Testis (tissue), 3 donors: ENCODE measurements around the gene TEP1. TPM values are rescaled to one million over a fixed set of nuclear protein-coding genes. Genes with fewer than 3 reads are reported as not detected.

Source experiments
- DNase-seq: peaks from one replicate; pipeline ENCODE4 v3.0.0-alpha.2; 2019
- H3K27ac ChIP-seq, 2 donors: fragments of 200-600 bp; sonication (generic); one replicate each; pipeline ENCODE4 v1.5.1; 2019
- H3K27me3 ChIP-seq: fragments of 200-600 bp; sonication (generic); one replicate; pipeline ENCODE4 v1.5.1; 2019
- H3K36me3 ChIP-seq: fragments of 200-600 bp; sonication (generic); one replicate; pipeline ENCODE4 v1.5.1; 2017; ENCODE audit warnings: low read depth; ENCODE audit errors: missing control alignments
- H3K4me1 ChIP-seq: fragments of 200-600 bp; sonication (generic); one replicate; pipeline ENCODE4 v1.5.1; 2019
- H3K4me3 ChIP-seq, 2 donors: fragments of 200-600 bp; sonication (generic); one replicate each; pipeline ENCODE4 v1.5.1; 2017 to 2019
- H3K9me3 ChIP-seq: fragments of 200-600 bp; sonication (generic); one replicate; pipeline ENCODE4 v1.5.1; 2017
- CTCF ChIP-seq, 3 experiments: fragments of 450-650 bp in 2 of 3; fragments of 200-600 bp in 1 of 3; sonication (generic) in 1 of 3; IDR thresholded peaks; one replicate each; pipeline ENCODE4 v1.5.1; 2016 to 2019; ENCODE audit warnings: antibody characterized with exemption in 3 of 3, mild to moderate bottlenecking in 2 of 3, moderate library complexity in 1 of 3
- POLR2A ChIP-seq: fragments of 450-650 bp; IDR thresholded peaks from one replicate; pipeline ENCODE4 v1.6.1; 2017; ENCODE audit warnings: antibody characterized with exemption, mild to moderate bottlenecking, moderate library complexity
- WGBS, 2 donors: methylation state at CpG; one replicate each; pipeline ENCODE4 v1.1.5; 2018; 5-methylcytosine and 5-hydroxymethylcytosine counted together
- intact Hi-C: fragments of 100-400 bp; cut with DNase I; formaldehyde crosslinking; loops from one replicate; pipeline ENCODE4 v1.15.1; 2023; ENCODE audit warnings: low total_unique reads
- polyA plus RNA-seq: library from polyadenylated mRNA; stranded (reverse); fragments of 350-450 nt; fragmentation: Illumina TruSeq; extraction: RNeasy Lipid Tissue Mini Kit (QIAGEN cat#74804); gene quantifications from one replicate; pipeline ENCODE4 v1.2.3, GENCODE V29; 2014; ENCODE audit warnings: low read depth, low replicate concordance; ENCODE audit not compliant: insufficient read depth
- total RNA-seq, 2 donors: library from RNA; depleted of rRNA; stranded (reverse); fragments of >200 nt; gene quantifications; one replicate each; pipeline ENCODE4 v1.2.3, GENCODE V29; 2016

TEP1 gene
- total and polyA plus RNA-seq, 3 donors from 2014 or later = 11.6 to 19.1 (median 16.5) TPM

- DNase-seq = no peak
- Histone ChIP-seq H3K27ac (no peak overlapping the region), H3K4me1 (no peaks in the 10 kb centered on the region), H3K36me3 (no peaks in the 10 kb centered on the region), H3K27me3 (no peaks in the 10 kb centered on the region), H3K9me3 (no peaks in the 10 kb centered on the region), H3K4me3 (no peak overlapping the region)
- WGBS, 2 donors = 73 to 91% methylated on average over 6 of the region's 6 CpGs
- TF ChIP-seq CTCF (IDR thresholded peaks at IDR 0.05) = no peak
- TF ChIP-seq POLR2A = no peak
- intact Hi-C loops = no loop called here
Measured at GRCh38 chr14:20380681-20381080, 32.6 kb downstream of the TEP1 start.

- Histone ChIP-seq H3K4me3 (no peak overlapping the region), H3K36me3 (no peaks in the 10 kb centered on the region), H3K9me3 (no peaks in the 10 kb centered on the region), H3K27me3 (no peaks in the 10 kb centered on the region), H3K27ac (no peak overlapping the region), H3K4me1 (no peaks in the 10 kb centered on the region)
- intact Hi-C loops = no loop called here
- 47% methylated on average over 1 of the region's 1 CpG for WGBS, 2 donors
- no peak for DNase-seq
- TF ChIP-seq POLR2A = no peak
- TF ChIP-seq CTCF (IDR thresholded peaks at IDR 0.05) = no peak
Measured at GRCh38 chr14:20379743-20380142, 33.6 kb downstream of the TEP1 start.

- Histone ChIP-seq H3K36me3 (no peaks in the 10 kb centered on the region), H3K9me3 (no peaks in the 10 kb centered on the region), H3K4me3 (no peak overlapping the region), H3K27me3 (no peaks in the 10 kb centered on the region), H3K4me1 (no peaks in the 10 kb centered on the region), H3K27ac (no peak overlapping the region)
- DNase-seq = no peak
- intact Hi-C loops = no loop called here
- 93% methylated on average over 2 of the region's 2 CpGs; no CpG with 5 or more reads in 1 of the 2 donors for WGBS, 2 donors
- TF ChIP-seq CTCF (IDR thresholded peaks at IDR 0.05) (no peak), POLR2A (no peak)
Measured at GRCh38 chr14:20377171-20377570, 36.1 kb downstream of the TEP1 start.

GRCh38 chr14:20376071-20376588 is 37.2 kb downstream of the TEP1 start:
- TF ChIP-seq POLR2A = no peak
- TF ChIP-seq CTCF (IDR thresholded peaks at IDR 0.05) = no peak
- no peak overlapping the region for H3K4me3 ChIP-seq
- no peaks in the 10 kb centered on the region for H3K27me3 ChIP-seq
- no peaks in the 10 kb centered on the region for H3K4me1 ChIP-seq
- no peaks in the 10 kb centered on the region for H3K9me3 ChIP-seq
- 92 to 96% methylated on average over 12 of the region's 12 CpGs for WGBS, 2 donors
- no peak for DNase-seq
- intact Hi-C loops = no loop called here
- no peak overlapping the region for H3K27ac ChIP-seq
- H3K36me3 ChIP-seq = no peaks in the 10 kb centered on the region

GRCh38 chr14:20375471-20375870 is 37.8 kb downstream of the TEP1 start:
- WGBS, 2 donors = 66 to 70% methylated on average over 3 of the region's 3 CpGs
- intact Hi-C loops = no loop called here
- Histone ChIP-seq H3K36me3 (no peaks in the 10 kb centered on the region), H3K4me1 (no peaks in the 10 kb centered on the region), H3K27me3 (no peaks in the 10 kb centered on the region), H3K9me3 (no peaks in the 10 kb centered on the region), H3K27ac (no peak overlapping the region), H3K4me3 (no peak overlapping the region)
- TF ChIP-seq CTCF (IDR thresholded peaks at IDR 0.05) (no peak), POLR2A (no peak)
- DNase-seq = no peak
